Caco-2 (cell line): ENCODE results near the gene SARNP. TPM values are rescaled to one million over a fixed set of nuclear protein-coding genes. Genes with fewer than 3 reads are reported as not detected.

Experiments used
- BruUV-seq: library from RNA; stranded (reverse); fragments of 400-500 nt; replicated peaks from 2 replicates; lab custom pipeline; 2021; lab: Mats Ljungman, UMichigan
- CTCF ChIA-PET: fragments of 300-600 bp; sonication (Branson Sonifier 250); formaldehyde crosslinking; loops from one replicate; lab custom pipeline; 2022; ENCODE audit warnings: antibody characterized with exemption; lab: Charles Lee
- POLR2A ChIA-PET: fragments of 300-600 bp; sonication (Branson Sonifier 250); formaldehyde crosslinking; loops from one replicate; lab custom pipeline; 2022; ENCODE audit warnings: antibody characterized with exemption; lab: Charles Lee
- DNase-seq, 2 experiments: peaks; one replicate each; pipeline versions ENCODE4 v3.0.0 to v3.0.0-alpha.2; 2020 to 2022
- H3K27me3 ChIP-seq: replicated peaks from 2 replicates; pipeline ENCODE4 v1.6.0; 2011; ENCODE audit warnings: low read length; ENCODE audit not compliant: control insufficient read depth, insufficient read depth
- H3K36me3 ChIP-seq: 2 replicates; pipeline ENCODE4 v1.5.1; 2011; ENCODE audit warnings: low read length; ENCODE audit not compliant: control insufficient read depth, insufficient read depth
- H3K4me1 ChIP-seq: fragments of 250-450 bp; sonication (Bioruptor Pico); 2 replicates; pipeline ENCODE4 v1.5.1; 2020; ENCODE audit warnings: mild to moderate bottlenecking
- H3K4me3 ChIP-seq: 2 replicates; pipeline ENCODE4 v1.5.1; 2011; ENCODE audit warnings: low read depth, mild to moderate bottlenecking, control low read depth, low read length
- H3K9me3 ChIP-seq: fragments of 250-450 bp; sonication (Bioruptor Pico); 2 replicates; pipeline ENCODE4 v1.5.1; 2020; ENCODE audit warnings: mild to moderate bottlenecking, moderate library complexity
- H3K27ac Mint-ChIP-seq: one replicate; pipeline ENCODE4 v1.8.0; 2022; ENCODE audit warnings: mixed read lengths; ENCODE audit not compliant: unreplicated experiment
- H3K27me3 Mint-ChIP-seq: one replicate; pipeline ENCODE4 v1.8.0; 2022; ENCODE audit warnings: mixed read lengths; ENCODE audit not compliant: insufficient read depth, unreplicated experiment
- H3K36me3 Mint-ChIP-seq: one replicate; pipeline ENCODE4 v1.8.0; 2022; ENCODE audit warnings: mild to moderate bottlenecking, mixed read lengths; ENCODE audit not compliant: insufficient read depth, unreplicated experiment
- H3K4me1 Mint-ChIP-seq: one replicate; pipeline ENCODE4 v1.8.0; 2022; ENCODE audit warnings: low read depth, mixed read lengths; ENCODE audit not compliant: unreplicated experiment
- H3K4me3 Mint-ChIP-seq: one replicate; pipeline ENCODE4 v1.8.0; 2022; ENCODE audit warnings: mild to moderate bottlenecking, moderate library complexity, mixed read lengths; ENCODE audit not compliant: unreplicated experiment
- H3K9me3 Mint-ChIP-seq: one replicate; pipeline ENCODE4 v1.8.0; 2022; ENCODE audit warnings: mixed read lengths; ENCODE audit not compliant: unreplicated experiment
- intact Hi-C: fragments of 100-400 bp; cut with micrococcal nuclease; formaldehyde crosslinking; loops from one replicate; pipeline ENCODE4 v1.10.0; 2022; ENCODE audit not compliant: unreplicated experiment
- total RNA-seq: library from RNA; stranded (reverse); gene quantifications from 2 replicates; pipeline ENCODE4 v1.2.3, GENCODE V29; 2022
- TF ChIP-seq, protein P1 (sequence below), 2 experiments: fragments of 200-600 bp in 1 of 2; IDR thresholded peaks; 1 replicate in 1 of 2; 2 replicates in 1 of 2; pipeline versions ENCODE4 v1.5.1 to v1.8.0; 2011 to 2022; ENCODE audit warnings: antibody characterized with exemption in 1 of 2, control low read depth in 1 of 2, inconsistent platforms in 1 of 2, low read depth in 1 of 2, low read length in 1 of 2, mild to moderate bottlenecking in 1 of 2, moderate library complexity in 1 of 2; ENCODE audit not compliant: insufficient read depth in 1 of 2, severe bottlenecking in 1 of 2, unreplicated experiment in 1 of 2

Gene SARNP
- total RNA-seq, 1 experiment from 2014 or later: 77.6 TPM

GRCh38 chr12:55816881-55817344 lies 611 bp downstream of the SARNP start:
- CTCF ChIA-PET: interaction anchor here (0.8 to 1.9 kb wide), 13 partner anchors 9 to 288 kb away, joined by 3 to 28 read pairs (median 5); partner anchors contain the start of genes PA2G4, PYM1, RAB5B and SUOX
- Mint-ChIP-seq H3K36me3 (peaks cover 52% of the 10 kb centered on the region), H3K9me3 (no peaks in the 10 kb centered on the region), H3K27me3 (no peaks in the 10 kb centered on the region), H3K4me1 (peaks cover 30% of the 10 kb centered on the region), H3K27ac (no peak overlapping the region), H3K4me3 (no peak overlapping the region)
- Histone ChIP-seq H3K36me3 (peaks cover under 1% of the 10 kb centered on the region), H3K4me1 (peaks cover 7% of the 10 kb centered on the region; the same call in 1 of the 2 replicates), H3K4me3 (peak overlapping the region; percentile 83), H3K27me3 (no peaks in the 10 kb centered on the region), H3K9me3 (no peaks in the 10 kb centered on the region)
- TF ChIP-seq, protein P1, sequence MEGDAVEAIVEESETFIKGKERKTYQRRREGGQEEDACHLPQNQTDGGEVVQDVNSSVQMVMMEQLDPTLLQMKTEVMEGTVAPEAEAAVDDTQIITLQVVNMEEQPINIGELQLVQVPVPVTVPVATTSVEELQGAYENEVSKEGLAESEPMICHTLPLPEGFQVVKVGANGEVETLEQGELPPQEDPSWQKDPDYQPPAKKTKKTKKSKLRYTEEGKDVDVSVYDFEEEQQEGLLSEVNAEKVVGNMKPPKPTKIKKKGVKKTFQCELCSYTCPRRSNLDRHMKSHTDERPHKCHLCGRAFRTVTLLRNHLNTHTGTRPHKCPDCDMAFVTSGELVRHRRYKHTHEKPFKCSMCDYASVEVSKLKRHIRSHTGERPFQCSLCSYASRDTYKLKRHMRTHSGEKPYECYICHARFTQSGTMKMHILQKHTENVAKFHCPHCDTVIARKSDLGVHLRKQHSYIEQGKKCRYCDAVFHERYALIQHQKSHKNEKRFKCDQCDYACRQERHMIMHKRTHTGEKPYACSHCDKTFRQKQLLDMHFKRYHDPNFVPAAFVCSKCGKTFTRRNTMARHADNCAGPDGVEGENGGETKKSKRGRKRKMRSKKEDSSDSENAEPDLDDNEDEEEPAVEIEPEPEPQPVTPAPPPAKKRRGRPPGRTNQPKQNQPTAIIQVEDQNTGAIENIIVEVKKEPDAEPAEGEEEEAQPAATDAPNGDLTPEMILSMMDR (IDR thresholded peaks at IDR 0.05; ENCODE audit: insufficient read depth in 1 of 2, low read depth in 1 of 2, low read length in 1 of 2, severe bottlenecking in 1 of 2, unreplicated experiment in 1 of 2): no peak
- TSS peak; percentile 72 for BruUV-seq
- no peak for DNase-seq
- POLR2A ChIA-PET: interaction anchor here (0.6 to 1.6 kb wide), 9 partner anchors 10 to 157 kb away, joined by 4 to 65 read pairs (median 6); partner anchors contain the start of genes CD63, DNAJC14, PYM1 and RAB5B
- intact Hi-C loops: loop anchor here (1.0 kb wide), 1 partner anchor 109 kb away; no protein-coding TSS in a partner anchor

DNA sequence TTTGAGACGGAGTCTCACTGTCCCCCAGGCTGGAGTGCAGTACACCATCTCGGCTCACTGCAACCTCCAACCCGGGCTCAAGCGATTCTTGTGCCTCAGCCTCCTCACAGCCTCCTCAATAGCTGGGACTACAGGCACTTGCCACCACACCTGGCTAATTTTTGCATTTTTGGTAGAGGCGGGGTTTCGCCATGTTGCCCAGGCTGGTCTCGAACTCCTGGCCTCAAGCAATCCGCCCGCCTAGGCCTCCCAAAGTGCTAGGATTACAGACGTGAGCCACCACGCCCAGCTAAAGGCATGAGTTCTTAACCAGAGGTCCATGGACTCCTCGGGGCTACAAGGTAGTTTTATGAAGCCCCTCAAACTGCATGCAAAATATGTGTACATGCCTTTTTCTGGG lies 2.1 kb downstream of the SARNP start:
- no peaks in the 10 kb centered on the region for H3K27me3 Mint-ChIP-seq
- Histone ChIP-seq H3K27me3 (no peaks in the 10 kb centered on the region), H3K4me3 (no peak overlapping the region), H3K36me3 (no peaks in the 10 kb centered on the region; the same call in 1 of the 2 replicates), H3K9me3 (no peaks in the 10 kb centered on the region), H3K4me1 (peaks cover 7% of the 10 kb centered on the region; the same call in 1 of the 2 replicates)
- no peak overlapping the region for H3K4me3 Mint-ChIP-seq
- POLR2A ChIA-PET: no interaction called here
- intact Hi-C loops: no loop called here
- DNase-seq: no peak
- H3K9me3 Mint-ChIP-seq: no peaks in the 10 kb centered on the region
- CTCF ChIA-PET: no interaction called here
- TF ChIP-seq, protein P1 (IDR thresholded peaks at IDR 0.05; ENCODE audit: insufficient read depth in 1 of 2, low read depth in 1 of 2, low read length in 1 of 2, severe bottlenecking in 1 of 2, unreplicated experiment in 1 of 2): no peak
- no peak overlapping the region for H3K27ac Mint-ChIP-seq
- peaks cover 36% of the 10 kb centered on the region for H3K4me1 Mint-ChIP-seq
- H3K36me3 Mint-ChIP-seq: peaks cover 37% of the 10 kb centered on the region
- no TSS peak for BruUV-seq

DNA sequence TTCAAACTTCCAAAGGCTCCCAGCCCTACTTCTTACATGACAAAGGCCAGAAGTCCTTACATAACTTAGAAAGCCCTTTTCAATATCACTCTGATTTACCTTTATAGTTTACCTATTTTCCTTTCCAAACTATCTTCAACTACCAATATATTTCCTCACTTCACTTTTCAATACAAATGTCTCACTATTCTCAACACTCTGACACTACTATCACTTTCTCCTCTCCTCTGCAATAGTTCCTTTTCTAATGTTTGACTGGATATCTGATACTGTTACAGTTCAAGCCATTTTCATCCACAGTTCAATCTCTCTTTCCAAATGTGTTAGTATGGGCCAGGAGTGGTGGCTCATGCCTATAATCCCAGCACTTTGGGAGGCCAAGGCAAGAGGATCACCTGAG lies 3.3 kb downstream of the SARNP start:
- Mint-ChIP-seq H3K27me3 (no peaks in the 10 kb centered on the region), H3K36me3 (peaks cover 31% of the 10 kb centered on the region), H3K27ac (no peak overlapping the region), H3K4me1 (peaks cover 30% of the 10 kb centered on the region), H3K9me3 (no peaks in the 10 kb centered on the region), H3K4me3 (no peak overlapping the region)
- ChIA-PET POLR2A (no interaction called here), CTCF (interaction anchor here (0.6 kb wide), 1 partner anchor 550 kb away, joined by 4 read pairs; no protein-coding TSS in a partner anchor)
- H3K36me3 ChIP-seq: no peaks in the 10 kb centered on the region; the same call in 1 of the 2 replicates
- H3K4me1 ChIP-seq: peaks cover 7% of the 10 kb centered on the region; the same call in 1 of the 2 replicates
- no peak overlapping the region for H3K4me3 ChIP-seq
- TF ChIP-seq, protein P1 (IDR thresholded peaks at IDR 0.05; ENCODE audit: insufficient read depth in 1 of 2, low read depth in 1 of 2, low read length in 1 of 2, severe bottlenecking in 1 of 2, unreplicated experiment in 1 of 2): no peak
- intact Hi-C loops: no loop called here
- no TSS peak for BruUV-seq
- no peaks in the 10 kb centered on the region for H3K9me3 ChIP-seq
- no peaks in the 10 kb centered on the region for H3K27me3 ChIP-seq
- no peak for DNase-seq
